HEK293 (cell line): ENCODE results near the gene NUP62.

Experiments
- CTCF ChIP-seq: fragments of 450-650 bp; formaldehyde crosslinking; IDR thresholded peaks from 2 replicates; pipeline ENCODE4 v1.5.1; 2016; ENCODE audit warnings: missing biosample characterization, missing genetic modification characterization
- WT1 ChIP-seq: fragments of 450-650 bp; formaldehyde crosslinking; IDR thresholded peaks from 2 replicates; pipeline ENCODE4 v1.5.1; 2016; ENCODE audit warnings: missing biosample characterization, missing genetic modification characterization
- ZIC2 ChIP-seq: fragments of 450-650 bp; formaldehyde crosslinking; IDR thresholded peaks from 2 replicates; pipeline ENCODE4 v1.5.1; 2016; ENCODE audit warnings: missing biosample characterization, missing genetic modification characterization
- ZNF580 ChIP-seq: fragments of 450-650 bp; formaldehyde crosslinking; IDR thresholded peaks from 2 replicates; pipeline ENCODE4 v1.5.1; 2016; ENCODE audit warnings: missing biosample characterization, missing genetic modification characterization

GRCh38 chr19:49929611-49930482 lies 543 bp upstream of the NUP62 start:
- TF ChIP-seq WT1 (tag by site-specific recombination) (no peak), CTCF (tag by site-specific recombination) (no peak), ZIC2 (tag by site-specific recombination) (peak; percentile 6; the same call in 1 of the 2 replicates), ZNF580 (tag by site-specific recombination) (peak; percentile 85)
